GM23248 (cell line): Measurements from ENCODE around the gene WDFY1. TPM values are rescaled to one million over a fixed set of nuclear protein-coding genes. Genes with fewer than 3 reads are reported as not detected.

Experiments used
- DNase-seq: peaks from one replicate; pipeline ENCODE4 v3.0.0-alpha.2; 2015
- H2AFZ ChIP-seq: fragments of 200-600 bp; sonication (generic); 2 replicates; pipeline ENCODE4 v1.6.1; 2016; ENCODE audit warnings: antibody characterized with exemption
- H3F3A ChIP-seq: fragments of 200-600 bp; sonication (generic); 2 replicates; pipeline ENCODE4 v1.6.1; 2016; ENCODE audit warnings: mild to moderate bottlenecking, antibody characterized with exemption, mixed run types; ENCODE audit not compliant: insufficient read depth
- H3K27ac ChIP-seq: fragments of 200-600 bp; sonication (generic); 2 replicates; pipeline ENCODE4 v1.5.1; 2016; ENCODE audit warnings: mild to moderate bottlenecking
- H3K27me3 ChIP-seq: fragments of 200-600 bp; sonication (generic); replicated peaks from 2 replicates; pipeline ENCODE4 v1.6.1; 2016; ENCODE audit warnings: mild to moderate bottlenecking; ENCODE audit not compliant: insufficient read depth
- H3K36me3 ChIP-seq: fragments of 200-600 bp; sonication (generic); 2 replicates; pipeline ENCODE4 v1.6.1; 2016; ENCODE audit warnings: low read depth, mild to moderate bottlenecking
- H3K4me1 ChIP-seq: fragments of 200-600 bp; sonication (generic); 2 replicates; pipeline ENCODE4 v1.6.1; 2016; ENCODE audit warnings: mild to moderate bottlenecking; ENCODE audit not compliant: insufficient read depth
- H3K4me2 ChIP-seq: fragments of 200-600 bp; sonication (generic); one replicate; pipeline ENCODE4 v1.6.1; 2016; ENCODE audit warnings: mild to moderate bottlenecking; ENCODE audit not compliant: unreplicated experiment
- H3K4me3 ChIP-seq: fragments of 200-600 bp; sonication (generic); 2 replicates; pipeline ENCODE4 v1.5.1; 2016; ENCODE audit warnings: mild to moderate bottlenecking
- H3K79me2 ChIP-seq: fragments of 200-600 bp; sonication (generic); 2 replicates; pipeline ENCODE4 v1.6.1; 2016; ENCODE audit warnings: mild to moderate bottlenecking; ENCODE audit not compliant: insufficient read depth
- H3K9ac ChIP-seq: fragments of 200-600 bp; sonication (generic); 2 replicates; pipeline ENCODE4 v1.6.1; 2016; ENCODE audit warnings: mild to moderate bottlenecking
- H3K9me2 ChIP-seq: fragments of 200-600 bp; sonication (generic); 2 replicates; pipeline ENCODE4 v1.6.1; 2016; ENCODE audit warnings: mixed run types, mild to moderate bottlenecking, moderate library complexity; ENCODE audit not compliant: insufficient read depth
- H3K9me3 ChIP-seq: fragments of 200-600 bp; sonication (generic); one replicate; pipeline ENCODE4 v1.6.1; 2017; ENCODE audit warnings: low read depth
- H4K20me1 ChIP-seq: fragments of 200-600 bp; sonication (generic); 2 replicates; pipeline ENCODE4 v1.6.0; 2016; ENCODE audit not compliant: insufficient read depth
- EZH2 ChIP-seq: fragments of 200-600 bp; sonication (generic); IDR thresholded peaks from 2 replicates; pipeline ENCODE4 v1.6.1; 2018; ENCODE audit warnings: antibody characterized with exemption, mild to moderate bottlenecking; ENCODE audit not compliant: insufficient read depth, poor library complexity, severe bottlenecking
- EZH2phosphoT487 ChIP-seq: fragments of 200-600 bp; sonication (generic); IDR thresholded peaks from 2 replicates; pipeline ENCODE4 v1.6.1; 2018; ENCODE audit warnings: antibody characterized with exemption, moderate library complexity, mild to moderate bottlenecking, low read depth; ENCODE audit not compliant: insufficient read depth
- WGBS, 2 experiments: methylation state at CpG; one replicate each; pipeline ENCODE4 v1.1.6; 2015 to 2017; ENCODE audit warnings: low lambda C conversion rate in 2 of 2, low coverage in 1 of 2; ENCODE audit errors: missing lambda C conversion rate in 2 of 2; 5-methylcytosine and 5-hydroxymethylcytosine counted together
- in situ Hi-C: fragments of 300-500 bp; cut with MboI; formaldehyde crosslinking; loops from 2 replicates; pipeline ENCODE4 v1.15.0; 2020
- polyA plus RNA-seq: library from polyadenylated mRNA; unstranded; fragments of >200 nt; fragmentation: Nextera tagmentation; extraction: Ambion mirVana; gene quantifications from 2 replicates; pipeline ENCODE4 v1.2.1, GENCODE V29; 2016
- total RNA-seq: library from RNA; depleted of rRNA; stranded (reverse); fragments of >200 nt; shearing (Covaris generic); gene quantifications from 2 replicates; pipeline ENCODE4 v1.2.3, GENCODE V29; 2014

WDFY1 gene
- total and polyA plus RNA-seq, 2 experiments from 2014 or later: 65.1 to 81.2 TPM

DNA sequence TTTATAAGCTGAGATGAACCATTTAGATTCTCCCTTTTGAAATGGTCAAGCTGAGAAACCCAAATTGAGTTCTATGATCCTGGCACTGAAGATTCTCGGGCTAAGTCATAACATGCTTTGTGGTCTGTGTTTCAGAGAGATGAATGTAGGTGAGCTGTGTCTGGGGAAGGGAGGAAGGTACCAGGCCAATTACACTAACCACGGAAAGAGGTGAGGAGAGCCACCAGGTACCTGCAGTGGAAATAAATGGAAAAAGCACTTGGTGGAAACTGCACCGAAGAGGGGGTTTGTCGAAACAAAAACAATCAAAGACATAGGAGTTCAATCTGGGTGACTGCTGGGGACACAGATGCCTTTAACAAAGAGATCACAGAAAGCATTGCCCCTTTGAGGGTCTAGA is 11.2 kb upstream of the WDFY1 start:
- peak overlapping the region; percentile 86 for H3K4me2 ChIP-seq
- peaks cover 39% of the 10 kb centered on the region for H3K4me1 ChIP-seq
- 73 to 78% methylated on average over 4 of the region's 4 CpGs for WGBS, 2 experiments
- H3K79me2 ChIP-seq: peaks cover 40% of the 10 kb centered on the region
- peak overlapping the region; percentile 89 for H2AFZ ChIP-seq
- no peaks in the 10 kb centered on the region for H3K9me3 ChIP-seq
- TF ChIP-seq EZH2: no peak
- no peak for TF ChIP-seq EZH2phosphoT487
- no peaks in the 10 kb centered on the region for H3K9me2 ChIP-seq
- in situ Hi-C loops: no loop called here
- no peak for DNase-seq
- H3K9ac ChIP-seq: peak overlapping the region; percentile 91
- no peaks in the 10 kb centered on the region for H3K27me3 ChIP-seq
- H4K20me1 ChIP-seq: no peaks in the 10 kb centered on the region
- H3K36me3 ChIP-seq: 0 out of 2 replicates have a peak, but pooled peaks cover 14% of the 10 kb centered on the region
- peak overlapping the region; percentile 83 for H3K27ac ChIP-seq
- H3F3A ChIP-seq: peaks cover 14% of the 10 kb centered on the region; the same call in 1 of the 2 replicates
- H3K4me3 ChIP-seq: no peak overlapping the region

DNA sequence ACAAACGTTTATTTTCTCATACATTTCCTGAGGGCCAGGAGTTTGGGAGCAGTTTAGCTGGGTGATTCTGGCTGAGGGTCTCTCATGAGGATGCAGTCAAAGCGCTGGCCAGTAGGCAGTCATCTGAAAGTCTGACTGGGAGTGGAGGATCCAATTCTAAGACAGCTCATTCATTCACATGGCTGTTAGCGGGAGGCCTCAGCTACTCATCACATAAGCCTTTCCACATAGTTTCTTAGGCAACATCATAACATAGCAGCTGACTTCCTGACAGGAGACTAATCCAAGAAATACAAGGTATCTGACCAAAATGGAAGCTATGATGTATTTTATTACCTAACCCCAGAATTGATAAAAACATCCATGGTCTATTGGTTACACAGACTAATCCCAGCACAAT is 9.3 kb upstream of the WDFY1 start:
- H3F3A ChIP-seq: peaks cover 7% of the 10 kb centered on the region; the same call in 1 of the 2 replicates
- no peaks in the 10 kb centered on the region for H3K27me3 ChIP-seq
- DNase-seq: peak; percentile 86
- no peak overlapping the region for H3K9ac ChIP-seq
- no peak for TF ChIP-seq EZH2phosphoT487
- TF ChIP-seq EZH2: no peak
- H3K36me3 ChIP-seq: no peaks in the 10 kb centered on the region
- no peak overlapping the region for H3K4me2 ChIP-seq
- no peaks in the 10 kb centered on the region for H3K9me3 ChIP-seq
- no peaks in the 10 kb centered on the region for H4K20me1 ChIP-seq
- peak overlapping the region; percentile 51 for H3K27ac ChIP-seq
- H3K79me2 ChIP-seq: peaks cover 21% of the 10 kb centered on the region
- in situ Hi-C loops: no loop called here
- H3K4me1 ChIP-seq: peaks cover 21% of the 10 kb centered on the region
- no peak overlapping the region for H3K4me3 ChIP-seq
- 80 to 84% methylated on average over 3 of the region's 3 CpGs for WGBS, 2 experiments
- no peaks in the 10 kb centered on the region for H3K9me2 ChIP-seq
- H2AFZ ChIP-seq: no peak overlapping the region

DNA sequence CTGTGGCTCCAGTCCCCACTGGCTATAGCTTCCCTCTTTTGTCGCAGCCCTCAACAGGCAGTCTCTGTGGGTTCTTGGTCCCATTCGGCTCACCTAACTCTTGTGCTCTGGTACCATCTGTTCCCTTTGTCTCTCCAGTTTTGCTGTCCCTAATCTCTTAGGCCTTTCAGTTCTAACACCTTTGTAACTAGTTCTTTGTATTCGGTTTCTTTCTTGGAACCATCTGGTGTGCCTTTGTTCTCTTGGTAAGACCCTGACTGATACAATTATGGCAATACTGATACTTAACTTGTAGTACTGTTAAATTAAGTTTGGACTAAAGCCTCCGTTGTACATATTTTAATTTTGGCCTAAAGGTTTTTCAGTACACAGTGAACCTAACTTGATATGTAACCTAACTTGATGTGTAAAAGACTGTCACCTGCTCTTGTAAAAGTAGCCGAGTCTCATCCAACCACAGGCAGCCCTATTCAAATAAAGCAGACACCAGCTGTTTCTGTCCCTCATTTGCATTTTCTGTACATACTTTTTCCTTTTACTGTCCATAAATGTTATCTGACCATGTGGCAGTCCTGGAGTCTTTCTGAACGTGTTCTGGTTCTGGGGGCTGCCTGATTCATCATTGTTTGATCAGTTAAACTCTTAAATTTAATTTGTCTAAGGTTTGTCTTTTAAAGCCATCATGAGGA is 7.3 kb upstream of the WDFY1 start:
- no peak overlapping the region for H3K9ac ChIP-seq
- DNase-seq: no peak
- peaks cover 8% of the 10 kb centered on the region; the same call in 1 of the 2 replicates for H3K4me1 ChIP-seq
- no peaks in the 10 kb centered on the region for H3K9me2 ChIP-seq
- in situ Hi-C loops: no loop called here
- H3K27me3 ChIP-seq: no peaks in the 10 kb centered on the region
- no peak overlapping the region for H3K4me3 ChIP-seq
- no peaks in the 10 kb centered on the region for H3K36me3 ChIP-seq
- no peaks in the 10 kb centered on the region for H3F3A ChIP-seq
- H2AFZ ChIP-seq: no peak overlapping the region
- TF ChIP-seq EZH2 (no peak), EZH2phosphoT487 (no peak)
- no peaks in the 10 kb centered on the region for H3K9me3 ChIP-seq
- H4K20me1 ChIP-seq: no peaks in the 10 kb centered on the region
- H3K79me2 ChIP-seq: peaks cover 1% of the 10 kb centered on the region
- no peak overlapping the region for H3K27ac ChIP-seq
- 83 to 84% methylated on average over 6 of the region's 6 CpGs for WGBS, 2 experiments
- H3K4me2 ChIP-seq: no peak overlapping the region

DNA sequence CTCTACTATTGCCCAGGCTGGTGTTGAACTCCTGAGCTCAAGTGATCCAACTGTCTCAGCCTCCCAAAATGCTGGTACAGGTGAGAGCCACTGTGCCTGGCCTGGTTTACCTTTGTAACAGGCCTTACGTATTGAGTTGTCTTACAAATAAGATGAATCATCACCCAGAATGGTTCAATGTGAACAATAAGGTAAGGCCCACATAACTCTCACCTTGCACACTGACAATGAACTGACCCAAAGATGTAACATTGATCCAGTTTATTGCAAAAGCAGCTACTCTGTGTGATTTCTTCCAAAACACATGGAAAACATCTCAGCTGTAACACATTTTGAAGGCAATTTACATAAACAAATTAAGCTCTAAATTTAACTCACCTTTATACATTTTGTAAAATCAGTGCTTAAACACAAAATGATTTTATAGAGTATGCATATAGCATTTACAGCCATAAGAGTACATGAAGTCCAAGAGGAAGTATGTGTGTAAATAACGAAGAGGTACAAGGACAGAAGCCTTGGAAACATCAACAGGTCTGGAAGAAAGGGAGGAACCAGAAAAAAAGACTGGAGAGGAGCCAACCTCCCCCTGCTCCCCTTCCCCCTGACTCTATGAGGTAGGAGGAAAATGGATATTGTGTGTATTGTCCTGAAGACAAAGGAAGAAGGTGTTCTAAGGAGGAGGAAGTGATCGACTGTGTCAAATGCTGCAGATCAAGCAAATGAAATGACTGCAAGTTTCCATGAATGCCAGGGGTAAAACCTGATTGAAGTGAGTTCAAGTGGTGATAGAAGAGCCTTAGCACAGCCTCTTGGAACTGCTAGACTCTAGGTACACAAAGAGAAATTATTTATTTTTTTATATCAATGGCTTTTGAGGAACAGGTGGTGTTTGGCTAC is 5.6 kb upstream of the WDFY1 start:
- Histone ChIP-seq H3K79me2 (peaks cover 6% of the 10 kb centered on the region), H2AFZ (no peak overlapping the region), H4K20me1 (no peaks in the 10 kb centered on the region), H3K4me3 (no peak overlapping the region), H3K9me3 (no peaks in the 10 kb centered on the region), H3F3A (no peaks in the 10 kb centered on the region), H3K9me2 (no peaks in the 10 kb centered on the region), H3K36me3 (no peaks in the 10 kb centered on the region), H3K4me2 (no peak overlapping the region), H3K4me1 (no peaks in the 10 kb centered on the region), H3K9ac (no peak overlapping the region), H3K27me3 (no peaks in the 10 kb centered on the region), H3K27ac (no peak overlapping the region)
- in situ Hi-C loops: no loop called here
- no peak for DNase-seq
- TF ChIP-seq EZH2phosphoT487 (no peak), EZH2 (no peak)
- 92 to 97% methylated on average over 3 of the region's 3 CpGs for WGBS, 2 experiments
